ENCODE results near the gene BFSP1.

- no peak for TF ChIP-seq CTCF (IDR thresholded peaks at IDR 0.05)
- no peak for TF ChIP-seq IRF3 (IDR thresholded peaks at IDR 0.05; ENCODE audit: low read depth, low read length)
- no peak for TF ChIP-seq MXI1 (IDR thresholded peaks at IDR 0.05; ENCODE audit: low read depth, low read length)
- TF ChIP-seq TEAD4 (IDR thresholded peaks at IDR 0.05; ENCODE audit: borderline replicate concordance, insufficient read depth): no peak
- no peak for TF ChIP-seq POLR2AphosphoS5 (IDR thresholded peaks at IDR 0.05; ENCODE audit: low read depth, low read length)
- no peak for TF ChIP-seq MAX (IDR thresholded peaks at IDR 0.05; ENCODE audit: low read depth)
- no peak for TF ChIP-seq FOXJ3 (CRISPR knock-in tag; IDR thresholded peaks at IDR 0.05)
- TF ChIP-seq REST (IDR thresholded peaks at IDR 0.05; ENCODE audit: low read depth, low read length): no peak
- no peak for TF ChIP-seq GABPA (IDR thresholded peaks at IDR 0.05; ENCODE audit: low read depth)
- TF ChIP-seq USF2 (IDR thresholded peaks at IDR 0.05; ENCODE audit: borderline replicate concordance, low read depth, low read length): no peak
- no peak for TF ChIP-seq YY1 (IDR thresholded peaks at IDR 0.05; ENCODE audit: low read depth)
- no peak for TF ChIP-seq RFX5 (IDR thresholded peaks at IDR 0.05; ENCODE audit: low read length)
- TF ChIP-seq RCOR1 (IDR thresholded peaks at IDR 0.05; ENCODE audit: low read length): no peak
- TF ChIP-seq EP300 (IDR thresholded peaks at IDR 0.05; ENCODE audit: borderline replicate concordance in 1 of 2, low read depth in 1 of 2, low read length in 1 of 2): no peak
Measured at GRCh38 chr20:17463711-17464110, 67.5 kb downstream of the BFSP1 start.

Measured in SK-N-SH (cell line).